BLaER1 (cell line): ENCODE results near the gene PERCC1.

ENCODE experiments used
- H3K27ac ChIP-seq: shearing (Covaris generic); formaldehyde crosslinking; 2 replicates; pipeline ENCODE4 v1.8.1; 2022
- H3K27me3 ChIP-seq: shearing (Covaris generic); formaldehyde crosslinking; 2 replicates; pipeline ENCODE4 v1.8.1; 2022
- H3K36me3 ChIP-seq: shearing (Covaris generic); formaldehyde crosslinking; 2 replicates; pipeline ENCODE4 v1.8.1; 2022
- H3K4me1 ChIP-seq: shearing (Covaris generic); formaldehyde crosslinking; 2 replicates; pipeline ENCODE4 v1.8.1; 2022
- H3K4me2 ChIP-seq: shearing (Covaris generic); formaldehyde crosslinking; 2 replicates; pipeline ENCODE4 v1.8.1; 2022
- H3K4me3 ChIP-seq: shearing (Covaris generic); formaldehyde crosslinking; 2 replicates; pipeline ENCODE4 v1.8.1; 2022
- H3K9ac ChIP-seq: shearing (Covaris generic); formaldehyde crosslinking; 2 replicates; pipeline ENCODE4 v1.8.1; 2022
- H3K9me3 ChIP-seq: shearing (Covaris generic); formaldehyde crosslinking; 2 replicates; pipeline ENCODE4 v1.8.1; 2022
- H4K20me1 ChIP-seq: shearing (Covaris generic); formaldehyde crosslinking; 2 replicates; pipeline ENCODE4 v1.8.1; 2022
- Cebpa-rat ChIP-seq: shearing (Covaris generic); IDR thresholded peaks from 2 replicates; pipeline ENCODE4 v1.8.1; 2022

The PERCC1 gene

GRCh38 chr16:1454561-1454960 lies 23.7 kb downstream of the PERCC1 start:
- H4K20me1 ChIP-seq, result peaks cover 37% of the 10 kb centered on the region
- no peaks in the 10 kb centered on the region for H3K9me3 ChIP-seq
- H3K4me3 ChIP-seq, result no peak overlapping the region
- H3K9ac ChIP-seq, result peak overlapping the region; percentile 65
- H3K4me1 ChIP-seq, result peaks cover 63% of the 10 kb centered on the region
- H3K4me2 ChIP-seq, result peak overlapping the region; percentile 49
- no peak for TF ChIP-seq Cebpa-rat
- H3K27ac ChIP-seq, result peak overlapping the region; percentile 69
- no peaks in the 10 kb centered on the region for H3K27me3 ChIP-seq
- peaks cover 91% of the 10 kb centered on the region for H3K36me3 ChIP-seq

- no peak overlapping the region for H3K4me3 ChIP-seq
- no peak for TF ChIP-seq Cebpa-rat
- peak overlapping the region; percentile 65; the same call in 1 of the 2 replicates for H3K9ac ChIP-seq
- H3K27me3 ChIP-seq, result no peaks in the 10 kb centered on the region
- peak overlapping the region; percentile 49 for H3K4me2 ChIP-seq
- peaks cover 46% of the 10 kb centered on the region for H4K20me1 ChIP-seq
- peaks cover 73% of the 10 kb centered on the region for H3K4me1 ChIP-seq
- H3K9me3 ChIP-seq, result no peaks in the 10 kb centered on the region
- peak overlapping the region; percentile 69 for H3K27ac ChIP-seq
- H3K36me3 ChIP-seq, result peaks cover 90% of the 10 kb centered on the region
These were observed 24.6 kb downstream of the PERCC1 start for GRCh38 chr16:1455190-1456171.

- H3K4me2 ChIP-seq, result peak overlapping the region; percentile 93
- peak overlapping the region; percentile 63 for H3K9ac ChIP-seq
- no peaks in the 10 kb centered on the region for H3K27me3 ChIP-seq
- peaks cover 83% of the 10 kb centered on the region for H3K4me1 ChIP-seq
- no peak for TF ChIP-seq Cebpa-rat
- H3K27ac ChIP-seq, result peak overlapping the region; percentile 84
- no peak overlapping the region for H3K4me3 ChIP-seq
- peaks cover 61% of the 10 kb centered on the region for H4K20me1 ChIP-seq
- H3K36me3 ChIP-seq, result peaks cover 90% of the 10 kb centered on the region
- H3K9me3 ChIP-seq, result no peaks in the 10 kb centered on the region
These were observed 26.1 kb downstream of the PERCC1 start for GRCh38 chr16:1456951-1457350.

- peak overlapping the region; percentile 70 for H3K9ac ChIP-seq
- H3K27me3 ChIP-seq, result no peaks in the 10 kb centered on the region
- peak overlapping the region; percentile 93 for H3K4me2 ChIP-seq
- peaks cover 90% of the 10 kb centered on the region for H3K36me3 ChIP-seq
- peak overlapping the region; percentile 31; the same call in 1 of the 2 replicates for H3K4me3 ChIP-seq
- H3K4me1 ChIP-seq, result peaks cover 83% of the 10 kb centered on the region
- H4K20me1 ChIP-seq, result peaks cover 68% of the 10 kb centered on the region
- no peaks in the 10 kb centered on the region for H3K9me3 ChIP-seq
- H3K27ac ChIP-seq, result peak overlapping the region; percentile 84
- no peak for TF ChIP-seq Cebpa-rat
These were observed 26.8 kb downstream of the PERCC1 start for GRCh38 chr16:1457489-1458245.

GRCh38 chr16:1458336-1458976 lies 27.6 kb downstream of the PERCC1 start:
- Histone ChIP-seq H4K20me1 (peaks cover 76% of the 10 kb centered on the region), H3K9me3 (no peaks in the 10 kb centered on the region), H3K4me1 (peaks cover 80% of the 10 kb centered on the region), H3K27ac (peak overlapping the region; percentile 84), H3K4me2 (peak overlapping the region; percentile 93), H3K9ac (peak overlapping the region; percentile 70), H3K4me3 (no peak overlapping the region), H3K27me3 (no peaks in the 10 kb centered on the region), H3K36me3 (peaks cover 90% of the 10 kb centered on the region)
- TF ChIP-seq Cebpa-rat, result no peak

GRCh38 chr16:1458977-1459341 lies 28.1 kb downstream of the PERCC1 start:
- H3K4me2 ChIP-seq, result peak overlapping the region; percentile 93
- H3K9ac ChIP-seq, result peak overlapping the region; percentile 70
- peak overlapping the region; percentile 84 for H3K27ac ChIP-seq
- H3K36me3 ChIP-seq, result peaks cover 90% of the 10 kb centered on the region
- H3K9me3 ChIP-seq, result no peaks in the 10 kb centered on the region
- peaks cover 80% of the 10 kb centered on the region for H4K20me1 ChIP-seq
- H3K4me1 ChIP-seq, result peaks cover 75% of the 10 kb centered on the region
- no peak overlapping the region for H3K4me3 ChIP-seq
- no peaks in the 10 kb centered on the region for H3K27me3 ChIP-seq
- TF ChIP-seq Cebpa-rat, result no peak

GRCh38 chr16:1459967-1460366 lies 29.1 kb downstream of the PERCC1 start:
- Histone ChIP-seq H3K4me2 (peak overlapping the region; percentile 93), H3K4me1 (peaks cover 65% of the 10 kb centered on the region), H3K9me3 (no peaks in the 10 kb centered on the region), H3K27ac (peak overlapping the region; percentile 84), H3K36me3 (peaks cover 90% of the 10 kb centered on the region), H3K9ac (peak overlapping the region; percentile 70), H4K20me1 (peaks cover 89% of the 10 kb centered on the region), H3K4me3 (no peak overlapping the region), H3K27me3 (no peaks in the 10 kb centered on the region)
- no peak for TF ChIP-seq Cebpa-rat

GRCh38 chr16:1460602-1461138 lies 29.8 kb downstream of the PERCC1 start:
- H4K20me1 ChIP-seq, result peaks cover 96% of the 10 kb centered on the region
- no peak overlapping the region for H3K4me3 ChIP-seq
- H3K4me1 ChIP-seq, result peaks cover 62% of the 10 kb centered on the region
- H3K27me3 ChIP-seq, result no peaks in the 10 kb centered on the region
- H3K9me3 ChIP-seq, result no peaks in the 10 kb centered on the region
- no peak for TF ChIP-seq Cebpa-rat
- H3K27ac ChIP-seq, result peak overlapping the region; percentile 84
- H3K9ac ChIP-seq, result no peak overlapping the region
- H3K36me3 ChIP-seq, result peaks cover 90% of the 10 kb centered on the region
- H3K4me2 ChIP-seq, result peak overlapping the region; percentile 93

GRCh38 chr16:1461146-1461545 lies 30.3 kb downstream of the PERCC1 start:
- Histone ChIP-seq H4K20me1 (peaks cover 96% of the 10 kb centered on the region), H3K4me3 (no peak overlapping the region), H3K9me3 (no peaks in the 10 kb centered on the region), H3K4me2 (0 out of 2 replicates have a peak overlapping the region, but pooled peaks have one; percentile 93), H3K36me3 (peaks cover 90% of the 10 kb centered on the region), H3K9ac (no peak overlapping the region), H3K4me1 (peaks cover 62% of the 10 kb centered on the region), H3K27me3 (no peaks in the 10 kb centered on the region), H3K27ac (0 out of 2 replicates have a peak overlapping the region, but pooled peaks have one; percentile 84)
- TF ChIP-seq Cebpa-rat, result no peak
